ENCODE data around the gene BANK1. TPM values are rescaled to one million over a fixed set of nuclear protein-coding genes. Genes with fewer than 3 reads are reported as not detected.

The BANK1 gene
- total RNA-seq, 1 donor from 2014 or later = 1.5 TPM

DNA sequence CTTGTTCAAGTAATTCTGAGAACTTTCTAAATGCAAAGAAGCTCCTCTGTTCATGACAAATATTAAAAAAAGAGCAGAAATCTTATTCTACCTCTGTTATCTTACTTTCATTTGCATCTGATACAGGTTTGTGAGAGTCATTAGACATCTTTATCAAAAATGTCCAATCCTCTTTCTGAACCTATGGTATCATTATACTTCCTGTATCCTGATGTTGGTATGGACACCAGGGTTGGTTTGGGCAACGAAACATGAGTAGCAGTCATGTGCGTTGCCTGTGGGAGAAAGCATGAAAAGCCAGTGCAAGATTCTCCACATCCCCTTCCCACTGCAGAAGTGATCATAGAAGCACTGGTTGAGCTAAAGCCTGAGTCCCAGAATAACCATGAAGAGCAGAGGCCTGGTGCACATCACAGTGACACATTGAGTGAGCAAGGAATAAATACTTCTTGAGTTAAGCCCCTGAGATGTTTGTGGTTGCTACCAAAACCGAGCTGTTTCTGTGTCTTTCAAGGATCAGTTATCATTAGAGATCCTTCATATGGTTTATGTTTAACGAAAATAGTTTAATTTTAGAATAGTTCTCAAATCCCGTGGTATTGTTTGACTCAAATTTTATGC is 197.2 kb downstream of the BANK1 start:
- no peaks in the 10 kb centered on the region for H3K4me1 ChIP-seq
- H3K4me3 ChIP-seq = no peak overlapping the region
- H3K27ac ChIP-seq = no peak overlapping the region
- no peaks in the 10 kb centered on the region for H3K36me3 ChIP-seq
- intact Hi-C loops (cut with DNase I) = no loop called here
- no peaks in the 10 kb centered on the region for H3K9me3 ChIP-seq
- no peak for TF ChIP-seq POLR2A (IDR thresholded peaks at IDR 0.05)
- TF ChIP-seq, protein P1, sequence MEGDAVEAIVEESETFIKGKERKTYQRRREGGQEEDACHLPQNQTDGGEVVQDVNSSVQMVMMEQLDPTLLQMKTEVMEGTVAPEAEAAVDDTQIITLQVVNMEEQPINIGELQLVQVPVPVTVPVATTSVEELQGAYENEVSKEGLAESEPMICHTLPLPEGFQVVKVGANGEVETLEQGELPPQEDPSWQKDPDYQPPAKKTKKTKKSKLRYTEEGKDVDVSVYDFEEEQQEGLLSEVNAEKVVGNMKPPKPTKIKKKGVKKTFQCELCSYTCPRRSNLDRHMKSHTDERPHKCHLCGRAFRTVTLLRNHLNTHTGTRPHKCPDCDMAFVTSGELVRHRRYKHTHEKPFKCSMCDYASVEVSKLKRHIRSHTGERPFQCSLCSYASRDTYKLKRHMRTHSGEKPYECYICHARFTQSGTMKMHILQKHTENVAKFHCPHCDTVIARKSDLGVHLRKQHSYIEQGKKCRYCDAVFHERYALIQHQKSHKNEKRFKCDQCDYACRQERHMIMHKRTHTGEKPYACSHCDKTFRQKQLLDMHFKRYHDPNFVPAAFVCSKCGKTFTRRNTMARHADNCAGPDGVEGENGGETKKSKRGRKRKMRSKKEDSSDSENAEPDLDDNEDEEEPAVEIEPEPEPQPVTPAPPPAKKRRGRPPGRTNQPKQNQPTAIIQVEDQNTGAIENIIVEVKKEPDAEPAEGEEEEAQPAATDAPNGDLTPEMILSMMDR (IDR thresholded peaks at IDR 0.05) = no peak
- DNase-seq (ENCODE audit: extremely low spot score in 2 of 2) = no peak
- H3K27me3 ChIP-seq = no peaks in the 10 kb centered on the region

DNA sequence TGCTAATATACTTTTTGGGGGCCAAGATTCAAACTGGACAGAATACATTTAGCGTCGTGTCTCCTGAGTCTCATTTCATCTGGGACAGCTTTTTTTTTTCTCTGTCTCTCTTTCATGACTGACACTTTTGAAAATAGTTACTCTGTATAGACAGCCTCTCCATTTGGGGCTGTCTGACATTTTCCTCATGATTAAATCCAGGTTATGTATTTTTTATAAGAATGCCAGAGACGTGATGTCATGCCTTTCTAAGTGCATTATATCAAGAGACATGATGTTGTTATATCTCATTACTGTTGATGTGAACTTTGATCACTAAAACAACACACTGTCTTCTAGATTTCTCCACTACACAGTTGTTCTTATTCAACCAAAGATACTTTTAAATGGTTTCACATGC is 199.0 kb downstream of the BANK1 start:
- H3K4me1 ChIP-seq = peaks cover 10% of the 10 kb centered on the region
- no peak overlapping the region for H3K27ac ChIP-seq
- no peaks in the 10 kb centered on the region for H3K36me3 ChIP-seq
- no peak for DNase-seq (ENCODE audit: extremely low spot score in 2 of 2)
- H3K4me3 ChIP-seq = no peak overlapping the region
- H3K27me3 ChIP-seq = no peaks in the 10 kb centered on the region
- intact Hi-C loops (cut with DNase I) = no loop called here
- TF ChIP-seq, protein P1 (IDR thresholded peaks at IDR 0.05) = no peak
- no peak for TF ChIP-seq POLR2A (IDR thresholded peaks at IDR 0.05)
- no peak for TF ChIP-seq POLR2AphosphoS5 (IDR thresholded peaks at IDR 0.05; ENCODE audit: insufficient read depth in 1 of 2, low read depth in 1 of 2)
- no peaks in the 10 kb centered on the region for H3K9me3 ChIP-seq

DNA sequence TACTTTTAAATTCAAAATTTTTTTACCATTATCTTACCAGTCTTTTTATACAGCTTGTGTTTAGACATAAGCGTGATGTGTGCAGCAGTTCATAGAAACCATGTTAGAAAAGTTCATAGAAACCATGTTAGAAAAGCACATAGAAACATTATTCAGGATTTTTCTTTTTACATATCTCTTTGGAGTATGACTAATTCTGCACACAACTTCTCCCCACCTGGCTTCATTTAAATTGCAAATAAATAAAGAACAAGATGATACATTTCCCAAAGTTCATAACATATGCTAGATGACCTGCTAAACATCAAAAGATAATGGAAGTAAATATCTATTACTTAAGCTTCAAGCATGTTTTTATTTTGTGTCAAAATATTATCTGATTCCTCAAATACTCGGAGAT is 201.9 kb downstream of the BANK1 start:
- Histone ChIP-seq H3K9me3 (no peaks in the 10 kb centered on the region), H3K4me3 (no peak overlapping the region), H3K27ac (no peak overlapping the region), H3K4me1 (peaks cover 10% of the 10 kb centered on the region), H3K27me3 (no peaks in the 10 kb centered on the region), H3K36me3 (no peaks in the 10 kb centered on the region)
- intact Hi-C loops (cut with DNase I) = no loop called here
- no peak for DNase-seq (ENCODE audit: extremely low spot score in 2 of 2)
- no peak for TF ChIP-seq POLR2A (IDR thresholded peaks at IDR 0.05)

DNA sequence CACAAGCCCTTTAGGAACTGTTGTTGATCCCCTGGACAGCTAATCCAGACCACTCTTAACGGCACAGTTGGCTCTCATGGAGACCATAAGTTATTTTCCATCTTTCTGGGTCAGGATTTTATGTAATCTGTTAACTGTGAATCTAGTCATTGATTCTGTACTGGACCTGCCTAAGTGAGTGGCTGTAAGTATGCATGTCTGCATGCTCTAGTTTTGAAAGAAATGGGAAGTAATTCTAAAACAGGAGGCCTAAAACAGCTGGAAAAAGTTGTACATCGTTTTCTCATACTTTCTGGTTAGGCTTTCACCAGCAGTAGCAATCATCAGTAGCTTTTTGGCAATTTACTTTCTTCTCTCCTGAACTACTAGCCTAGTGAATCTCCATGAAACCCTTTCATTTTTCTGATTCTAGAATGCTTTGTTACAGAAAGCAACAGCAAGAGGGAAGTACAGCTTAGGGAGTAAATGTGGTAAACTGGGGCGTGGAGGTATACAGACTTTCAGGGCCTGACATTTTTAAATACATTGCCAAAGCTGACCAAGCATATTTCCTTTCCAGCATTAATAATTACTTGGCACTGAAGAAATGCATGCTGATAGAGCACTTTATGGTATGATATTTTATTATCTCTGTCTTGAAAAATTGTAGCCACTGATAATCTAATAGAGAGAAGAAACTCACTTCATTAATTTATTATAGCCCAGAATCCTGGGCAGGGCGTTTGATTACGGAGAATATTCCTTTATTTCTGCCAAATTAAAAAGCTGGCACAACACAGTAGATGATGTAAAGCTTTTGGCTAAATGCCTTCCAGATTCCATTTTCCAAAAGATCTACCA is 202.7 kb downstream of the BANK1 start:
- H3K9me3 ChIP-seq = no peaks in the 10 kb centered on the region
- H3K36me3 ChIP-seq = no peaks in the 10 kb centered on the region
- intact Hi-C loops (cut with DNase I) = no loop called here
- H3K4me1 ChIP-seq = peaks cover 10% of the 10 kb centered on the region
- TF ChIP-seq POLR2A (IDR thresholded peaks at IDR 0.05) = no peak
- no peak for TF ChIP-seq POLR2AphosphoS5 (IDR thresholded peaks at IDR 0.05; ENCODE audit: insufficient read depth in 1 of 2, low read depth in 1 of 2)
- TF ChIP-seq, protein P1 (IDR thresholded peaks at IDR 0.05) = no peak
- no peak overlapping the region for H3K4me3 ChIP-seq
- no peak for DNase-seq (ENCODE audit: extremely low spot score in 2 of 2)
- no peaks in the 10 kb centered on the region for H3K27me3 ChIP-seq
- H3K27ac ChIP-seq = no peak overlapping the region

DNA sequence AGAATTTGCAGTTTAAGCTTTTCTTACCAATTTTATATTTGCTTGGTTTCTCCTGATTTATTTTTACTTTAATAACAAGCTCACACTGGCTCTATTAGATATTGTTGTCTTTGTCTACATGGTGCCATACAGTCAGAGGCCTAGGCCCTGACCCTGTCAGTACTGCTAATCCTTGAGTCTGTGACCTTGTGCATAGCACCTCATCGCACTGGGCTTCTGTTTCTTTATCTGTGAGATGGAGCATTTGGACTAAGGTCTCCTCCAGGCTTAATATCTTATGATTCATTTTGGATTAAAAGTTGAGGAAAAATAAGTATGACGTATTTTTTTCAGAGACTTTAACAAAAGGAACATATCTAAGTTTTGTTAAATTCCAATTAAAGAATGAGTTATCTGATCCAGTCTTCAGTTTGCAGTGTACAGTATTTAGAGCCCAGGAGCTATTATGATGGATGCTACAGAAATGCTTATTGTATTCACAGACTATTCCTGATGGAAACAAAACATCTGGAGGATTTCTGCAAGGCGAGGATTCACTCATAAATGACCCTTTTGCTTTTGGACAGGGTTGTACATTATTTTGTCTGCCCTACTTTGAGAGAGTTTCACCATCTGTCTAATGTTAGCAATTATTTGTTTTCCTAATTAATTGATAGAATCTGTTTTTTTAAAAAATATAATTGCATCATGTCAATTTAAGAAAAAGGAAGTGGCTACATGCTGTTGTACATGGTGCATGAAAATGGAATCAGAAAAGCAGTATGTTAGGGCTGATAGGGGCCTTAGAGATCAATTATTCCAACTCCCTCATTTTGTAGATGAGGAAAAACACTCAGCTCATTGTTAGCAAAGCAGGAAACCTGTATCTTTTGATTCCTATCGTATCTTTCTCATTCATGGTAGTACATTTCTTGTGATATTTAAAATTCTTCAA is 203.6 kb downstream of the BANK1 start:
- no peaks in the 10 kb centered on the region for H3K9me3 ChIP-seq
- no peak for DNase-seq (ENCODE audit: extremely low spot score in 2 of 2)
- TF ChIP-seq POLR2A (IDR thresholded peaks at IDR 0.05) (no peak), POLR2AphosphoS5 (IDR thresholded peaks at IDR 0.05; ENCODE audit: insufficient read depth in 1 of 2, low read depth in 1 of 2) (no peak)
- TF ChIP-seq, protein P1 (IDR thresholded peaks at IDR 0.05) = no peak
- intact Hi-C loops (cut with DNase I) = no loop called here
- H3K27me3 ChIP-seq = no peaks in the 10 kb centered on the region
- H3K4me3 ChIP-seq = no peak overlapping the region
- no peaks in the 10 kb centered on the region for H3K36me3 ChIP-seq
- peaks cover 10% of the 10 kb centered on the region for H3K4me1 ChIP-seq
- no peak overlapping the region for H3K27ac ChIP-seq

Data from vagina (tissue), 2 donors.